Measurements from ENCODE around the gene THUMPD3. TPM values are rescaled to one million over a fixed set of nuclear protein-coding genes. Genes with fewer than 3 reads are reported as not detected.

The THUMPD3 gene
- total and polyA plus RNA-seq, 9 of the 15 experiments (the other 6 are each of a cell fraction or from before 2014, with no cell fraction given): 58.3 to 132 (median 113) TPM

DNA sequence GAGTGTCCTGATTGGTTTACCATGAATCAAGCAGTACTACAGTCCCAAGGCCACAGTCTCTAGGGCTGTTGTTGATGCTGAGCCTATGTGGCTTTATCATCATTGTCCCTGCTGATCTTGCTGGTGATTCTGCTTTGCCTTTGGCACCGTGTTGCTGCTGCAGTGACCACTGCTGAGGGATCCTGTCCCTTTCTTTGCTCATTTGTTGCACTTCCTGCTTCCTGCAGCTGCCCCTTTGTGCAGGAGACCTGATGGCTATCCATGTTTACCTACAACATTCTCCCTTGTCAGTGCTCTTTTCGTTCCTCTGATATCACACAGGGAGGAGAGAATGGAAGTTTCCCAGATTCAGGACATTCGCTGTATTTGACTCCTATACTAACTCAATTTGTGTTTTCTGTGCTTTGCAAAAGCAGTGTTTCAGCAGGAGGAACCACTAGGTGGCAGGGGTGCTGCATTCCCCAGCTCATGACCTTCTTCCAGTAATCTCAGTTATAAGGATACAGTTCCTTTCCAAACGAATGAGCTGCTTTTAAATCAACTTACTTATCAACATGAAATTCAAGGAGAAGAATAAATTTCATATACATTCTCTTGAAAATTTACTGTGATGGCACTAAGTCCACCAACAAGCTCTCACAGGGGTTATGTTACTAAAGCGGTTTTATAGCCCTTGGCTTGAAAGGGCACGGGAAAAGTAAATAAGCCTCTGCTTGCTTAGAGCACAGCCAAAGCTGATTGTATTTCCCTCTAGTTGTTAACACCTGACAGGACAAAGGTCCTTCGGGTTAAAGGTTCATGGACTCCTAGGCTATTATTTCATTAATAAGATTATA lies 9.7 kb upstream of the THUMPD3 start (continued):
- peak; percentile 73; the same call in 1 of the 2 replicates for TF ChIP-seq STAG1 (CRISPR knock-in tag; IDR thresholded peaks at IDR 0.05; ENCODE audit: borderline replicate concordance)
- no peak for TF ChIP-seq PREB (CRISPR knock-in tag; IDR thresholded peaks at IDR 0.05)
- TF ChIP-seq ZNF589 (CRISPR knock-in tag; IDR thresholded peaks at IDR 0.05; ENCODE audit: low read depth): no peak
- no peak for TF ChIP-seq TAF15 (IDR thresholded peaks at IDR 0.05; ENCODE audit: low read depth, low read length)
- TF ChIP-seq DDX20 (tag; IDR thresholded peaks at IDR 0.05; ENCODE audit: low read depth): no peak
- TF ChIP-seq SMARCE1 (IDR thresholded peaks at IDR 0.05): no peak
- TF ChIP-seq, protein P1, sequence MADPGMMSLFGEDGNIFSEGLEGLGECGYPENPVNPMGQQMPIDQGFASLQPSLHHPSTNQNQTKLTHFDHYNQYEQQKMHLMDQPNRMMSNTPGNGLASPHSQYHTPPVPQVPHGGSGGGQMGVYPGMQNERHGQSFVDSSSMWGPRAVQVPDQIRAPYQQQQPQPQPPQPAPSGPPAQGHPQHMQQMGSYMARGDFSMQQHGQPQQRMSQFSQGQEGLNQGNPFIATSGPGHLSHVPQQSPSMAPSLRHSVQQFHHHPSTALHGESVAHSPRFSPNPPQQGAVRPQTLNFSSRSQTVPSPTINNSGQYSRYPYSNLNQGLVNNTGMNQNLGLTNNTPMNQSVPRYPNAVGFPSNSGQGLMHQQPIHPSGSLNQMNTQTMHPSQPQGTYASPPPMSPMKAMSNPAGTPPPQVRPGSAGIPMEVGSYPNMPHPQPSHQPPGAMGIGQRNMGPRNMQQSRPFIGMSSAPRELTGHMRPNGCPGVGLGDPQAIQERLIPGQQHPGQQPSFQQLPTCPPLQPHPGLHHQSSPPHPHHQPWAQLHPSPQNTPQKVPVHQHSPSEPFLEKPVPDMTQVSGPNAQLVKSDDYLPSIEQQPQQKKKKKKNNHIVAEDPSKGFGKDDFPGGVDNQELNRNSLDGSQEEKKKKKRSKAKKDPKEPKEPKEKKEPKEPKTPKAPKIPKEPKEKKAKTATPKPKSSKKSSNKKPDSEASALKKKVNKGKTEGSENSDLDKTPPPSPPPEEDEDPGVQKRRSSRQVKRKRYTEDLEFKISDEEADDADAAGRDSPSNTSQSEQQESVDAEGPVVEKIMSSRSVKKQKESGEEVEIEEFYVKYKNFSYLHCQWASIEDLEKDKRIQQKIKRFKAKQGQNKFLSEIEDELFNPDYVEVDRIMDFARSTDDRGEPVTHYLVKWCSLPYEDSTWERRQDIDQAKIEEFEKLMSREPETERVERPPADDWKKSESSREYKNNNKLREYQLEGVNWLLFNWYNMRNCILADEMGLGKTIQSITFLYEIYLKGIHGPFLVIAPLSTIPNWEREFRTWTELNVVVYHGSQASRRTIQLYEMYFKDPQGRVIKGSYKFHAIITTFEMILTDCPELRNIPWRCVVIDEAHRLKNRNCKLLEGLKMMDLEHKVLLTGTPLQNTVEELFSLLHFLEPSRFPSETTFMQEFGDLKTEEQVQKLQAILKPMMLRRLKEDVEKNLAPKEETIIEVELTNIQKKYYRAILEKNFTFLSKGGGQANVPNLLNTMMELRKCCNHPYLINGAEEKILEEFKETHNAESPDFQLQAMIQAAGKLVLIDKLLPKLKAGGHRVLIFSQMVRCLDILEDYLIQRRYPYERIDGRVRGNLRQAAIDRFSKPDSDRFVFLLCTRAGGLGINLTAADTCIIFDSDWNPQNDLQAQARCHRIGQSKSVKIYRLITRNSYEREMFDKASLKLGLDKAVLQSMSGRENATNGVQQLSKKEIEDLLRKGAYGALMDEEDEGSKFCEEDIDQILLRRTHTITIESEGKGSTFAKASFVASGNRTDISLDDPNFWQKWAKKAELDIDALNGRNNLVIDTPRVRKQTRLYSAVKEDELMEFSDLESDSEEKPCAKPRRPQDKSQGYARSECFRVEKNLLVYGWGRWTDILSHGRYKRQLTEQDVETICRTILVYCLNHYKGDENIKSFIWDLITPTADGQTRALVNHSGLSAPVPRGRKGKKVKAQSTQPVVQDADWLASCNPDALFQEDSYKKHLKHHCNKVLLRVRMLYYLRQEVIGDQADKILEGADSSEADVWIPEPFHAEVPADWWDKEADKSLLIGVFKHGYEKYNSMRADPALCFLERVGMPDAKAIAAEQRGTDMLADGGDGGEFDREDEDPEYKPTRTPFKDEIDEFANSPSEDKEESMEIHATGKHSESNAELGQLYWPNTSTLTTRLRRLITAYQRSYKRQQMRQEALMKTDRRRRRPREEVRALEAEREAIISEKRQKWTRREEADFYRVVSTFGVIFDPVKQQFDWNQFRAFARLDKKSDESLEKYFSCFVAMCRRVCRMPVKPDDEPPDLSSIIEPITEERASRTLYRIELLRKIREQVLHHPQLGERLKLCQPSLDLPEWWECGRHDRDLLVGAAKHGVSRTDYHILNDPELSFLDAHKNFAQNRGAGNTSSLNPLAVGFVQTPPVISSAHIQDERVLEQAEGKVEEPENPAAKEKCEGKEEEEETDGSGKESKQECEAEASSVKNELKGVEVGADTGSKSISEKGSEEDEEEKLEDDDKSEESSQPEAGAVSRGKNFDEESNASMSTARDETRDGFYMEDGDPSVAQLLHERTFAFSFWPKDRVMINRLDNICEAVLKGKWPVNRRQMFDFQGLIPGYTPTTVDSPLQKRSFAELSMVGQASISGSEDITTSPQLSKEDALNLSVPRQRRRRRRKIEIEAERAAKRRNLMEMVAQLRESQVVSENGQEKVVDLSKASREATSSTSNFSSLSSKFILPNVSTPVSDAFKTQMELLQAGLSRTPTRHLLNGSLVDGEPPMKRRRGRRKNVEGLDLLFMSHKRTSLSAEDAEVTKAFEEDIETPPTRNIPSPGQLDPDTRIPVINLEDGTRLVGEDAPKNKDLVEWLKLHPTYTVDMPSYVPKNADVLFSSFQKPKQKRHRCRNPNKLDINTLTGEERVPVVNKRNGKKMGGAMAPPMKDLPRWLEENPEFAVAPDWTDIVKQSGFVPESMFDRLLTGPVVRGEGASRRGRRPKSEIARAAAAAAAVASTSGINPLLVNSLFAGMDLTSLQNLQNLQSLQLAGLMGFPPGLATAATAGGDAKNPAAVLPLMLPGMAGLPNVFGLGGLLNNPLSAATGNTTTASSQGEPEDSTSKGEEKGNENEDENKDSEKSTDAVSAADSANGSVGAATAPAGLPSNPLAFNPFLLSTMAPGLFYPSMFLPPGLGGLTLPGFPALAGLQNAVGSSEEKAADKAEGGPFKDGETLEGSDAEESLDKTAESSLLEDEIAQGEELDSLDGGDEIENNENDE (IDR thresholded peaks at IDR 0.05; ENCODE audit: low read depth, low read length): no peak
- TF ChIP-seq ZFP1 (CRISPR knock-in tag; IDR thresholded peaks at IDR 0.05): no peak
- TF ChIP-seq EGR1 (conservative IDR thresholded peaks at IDR 0.05): no peak
- TF ChIP-seq BDP1 (IDR thresholded peaks at IDR 0.05; ENCODE audit: insufficient read depth, insufficient read length): no peak
- no peak for TF ChIP-seq SREBF2 (CRISPR knock-in tag; IDR thresholded peaks at IDR 0.05)
- peak in 1 of 2 experiments; percentile 39; a peak in 1 of 4 replicates for TF ChIP-seq NONO (IDR thresholded peaks at IDR 0.05; ENCODE audit: low read depth in 2 of 2, low read length in 1 of 2)
- no peak for TF ChIP-seq ZC3H11A (IDR thresholded peaks at IDR 0.05; ENCODE audit: low read depth, low read length)
- no peak for TF ChIP-seq POLR2B (IDR thresholded peaks at IDR 0.05; ENCODE audit: low read depth, partially characterized antibody)
- no peak for TF ChIP-seq EZH2 (IDR thresholded peaks at IDR 0.05; ENCODE audit: borderline replicate concordance, low read depth, low read length)
- TF ChIP-seq, protein P2, sequence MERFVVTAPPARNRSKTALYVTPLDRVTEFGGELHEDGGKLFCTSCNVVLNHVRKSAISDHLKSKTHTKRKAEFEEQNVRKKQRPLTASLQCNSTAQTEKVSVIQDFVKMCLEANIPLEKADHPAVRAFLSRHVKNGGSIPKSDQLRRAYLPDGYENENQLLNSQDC (CRISPR knock-in tag; IDR thresholded peaks at IDR 0.05): no peak
